ENCODE measurements around the gene ASGR1.
"Not testable (repeated sequence)": the region's sequence is repeated elsewhere in the genome, so short reads cannot be mapped to it uniquely, and the experiment has no call there.

The ASGR1 gene

GRCh38 chr17:7176107-7176840 lies 2.9 kb downstream of the ASGR1 start:
- no peak overlapping the region for H3K4me3 ChIP-seq (ENCODE audit: low read depth, low read length)
- TF ChIP-seq CTCF (IDR thresholded peaks at IDR 0.05; ENCODE audit: low read depth, low read length), result no peak

- no peak for TF ChIP-seq CTCF (IDR thresholded peaks at IDR 0.05; ENCODE audit: low read depth, low read length)
These were observed 3.8 kb downstream of the ASGR1 start for GRCh38 chr17:7175330-7175733.

DNA sequence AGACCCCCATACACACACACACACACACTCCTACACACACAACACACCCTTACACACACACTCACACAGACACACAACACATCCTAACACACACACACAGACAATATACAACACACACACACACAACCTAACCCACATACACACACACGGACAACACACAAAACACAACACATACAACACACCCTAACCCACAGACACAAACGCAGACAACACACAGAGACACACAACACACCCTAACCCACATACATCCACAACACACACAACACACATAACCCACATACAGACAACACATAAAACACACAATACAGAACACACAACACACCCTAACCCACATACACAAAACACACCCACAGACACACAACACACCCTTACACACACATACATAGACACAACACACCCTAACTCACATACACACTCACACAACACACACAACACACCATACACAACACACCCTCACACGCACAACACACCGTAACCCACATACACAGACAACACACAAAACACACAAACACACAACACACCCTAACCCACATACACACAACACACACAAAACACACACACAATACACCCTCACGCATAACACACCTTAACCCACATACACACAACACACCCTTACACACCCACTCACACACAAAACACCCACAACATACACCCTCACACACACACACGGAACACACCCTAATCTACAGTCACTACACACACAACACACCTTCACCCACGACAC lies 4.4 kb downstream of the ASGR1 start:
- no peak overlapping the region for H3K4me3 ChIP-seq (ENCODE audit: low read depth, low read length)

More at GRCh38 chr17:7175330-7175733, 3.8 kb downstream of the ASGR1 start:
- H3K4me3 ChIP-seq (ENCODE audit: low read depth, low read length), result no peak overlapping the region

DNA sequence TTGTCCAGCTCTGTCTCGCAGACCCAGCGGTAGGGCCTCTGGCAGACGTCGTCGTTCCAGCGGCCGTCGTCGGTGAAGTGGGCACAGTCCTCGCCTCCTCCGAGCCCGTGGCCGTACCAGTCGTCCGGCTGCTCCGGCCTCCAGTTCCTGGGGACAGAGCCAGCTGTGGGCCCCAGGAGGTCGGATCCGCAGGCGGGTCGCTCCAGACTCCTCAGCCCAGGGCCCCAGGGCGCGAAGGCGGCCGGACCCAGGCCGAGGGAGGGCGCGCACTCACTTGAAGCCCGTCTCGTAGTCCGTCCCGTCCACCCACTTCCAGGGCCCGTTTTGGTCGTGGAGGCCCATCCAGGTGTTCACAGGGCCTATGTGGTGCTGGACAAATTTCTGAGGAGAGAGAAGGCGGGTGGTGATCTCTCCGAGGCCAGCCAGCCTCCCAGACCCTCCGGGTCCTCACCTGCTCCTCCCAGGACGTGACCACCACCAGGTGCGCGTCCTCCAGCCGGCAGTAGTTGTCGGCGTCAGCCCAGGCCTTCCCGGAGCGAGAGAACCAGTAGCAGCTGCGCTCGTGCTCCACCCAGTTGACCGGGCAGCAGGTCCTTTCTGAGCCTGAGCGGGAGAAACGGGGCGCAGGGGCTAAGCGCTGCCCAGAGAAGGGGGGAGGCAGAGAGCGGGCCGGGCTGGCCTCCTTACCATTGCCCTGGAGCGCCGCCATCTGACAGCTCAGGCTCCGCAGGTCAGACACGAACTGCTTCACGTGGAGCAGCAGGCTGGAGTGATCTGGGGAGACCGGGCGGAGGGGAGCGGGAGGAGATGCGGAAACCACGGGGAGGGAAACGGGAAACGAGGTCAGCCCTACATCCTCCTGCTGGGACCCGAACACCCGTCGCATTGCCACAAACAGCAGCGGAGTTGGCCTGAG lies 5.2 kb downstream of the ASGR1 start:
- TF ChIP-seq CTCF (IDR thresholded peaks at IDR 0.05; ENCODE audit: low read depth, low read length), result no peak
- no peak overlapping the region for H3K4me3 ChIP-seq (ENCODE audit: low read depth, low read length)

More for the DNA sequence above, 4.4 kb downstream of the ASGR1 start:
- no peak for TF ChIP-seq CTCF (IDR thresholded peaks at IDR 0.05; ENCODE audit: low read depth, low read length)

DNA sequence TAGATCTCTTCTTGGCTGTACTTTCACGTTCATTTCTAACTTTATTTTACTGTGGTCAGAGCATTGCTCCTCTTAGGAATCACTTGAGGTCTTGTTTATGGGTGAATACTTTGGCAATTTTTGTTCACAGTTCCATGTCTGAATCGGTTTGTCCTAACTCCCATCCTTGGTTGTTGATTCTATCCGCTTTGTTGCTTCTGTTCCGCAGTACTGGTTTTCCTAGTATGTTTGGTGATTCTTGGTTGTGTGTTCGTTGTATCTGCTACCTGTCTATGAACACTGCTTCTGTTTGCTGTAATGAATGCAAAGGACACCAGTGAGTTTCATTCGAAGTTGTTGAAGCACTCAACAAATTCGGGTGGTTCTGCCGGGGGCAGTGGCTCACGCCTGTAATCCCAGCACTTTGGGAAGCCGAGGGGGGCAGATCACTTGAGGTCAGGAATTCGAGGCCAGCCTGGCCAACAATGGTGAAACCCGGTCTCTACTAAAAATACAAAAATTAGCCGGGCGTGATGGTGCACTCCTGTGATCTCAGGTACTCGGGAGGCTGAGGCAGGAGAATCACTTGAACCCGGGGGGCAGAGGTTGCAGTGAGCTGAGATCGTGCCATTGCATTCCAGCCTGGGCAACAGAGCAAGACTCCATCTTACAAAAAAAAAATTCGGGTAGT lies 6.5 kb downstream of the ASGR1 start:
- H3K4me3 ChIP-seq (ENCODE audit: low read depth, low read length), result not testable (repeated sequence)

- H3K4me3 ChIP-seq (ENCODE audit: low read depth, low read length), result not testable (repeated sequence)
These were observed 9.6 kb downstream of the ASGR1 start for GRCh38 chr17:7169565-7169908.

DNA sequence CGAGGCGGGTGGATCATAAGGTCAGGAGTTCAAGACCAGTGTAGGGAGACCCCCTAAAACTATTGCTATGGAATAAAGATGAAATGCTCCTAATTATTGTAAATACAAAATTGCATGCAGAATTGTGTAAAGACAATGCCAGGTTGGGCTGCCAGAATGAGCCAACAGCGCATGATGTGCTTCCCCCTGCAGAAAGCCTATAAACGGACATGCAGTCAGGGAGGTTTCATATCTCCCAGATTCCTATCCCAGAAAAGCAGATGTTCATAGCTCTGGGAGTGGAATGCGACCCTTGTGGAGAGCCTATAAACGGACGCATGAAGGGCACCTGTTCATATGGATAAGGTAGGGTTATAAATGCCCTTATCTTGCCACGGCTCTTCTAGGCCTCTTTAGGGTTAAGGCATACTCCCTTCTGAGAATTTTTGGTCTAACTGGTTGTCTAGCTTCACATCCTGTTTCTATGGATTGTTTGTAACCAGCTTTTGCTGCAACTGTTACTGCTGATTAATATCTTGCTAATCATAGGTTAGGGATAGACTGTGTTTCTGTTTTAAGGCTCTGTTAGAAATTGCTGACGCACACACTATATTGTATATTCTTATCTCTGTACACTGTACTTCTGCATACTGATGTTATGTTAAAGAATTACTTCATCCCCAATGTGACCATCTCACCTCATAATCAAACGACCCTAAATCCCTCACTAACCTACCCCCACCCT lies 10.2 kb downstream of the ASGR1 start:
- H3K4me3 ChIP-seq (ENCODE audit: low read depth, low read length), result not testable (repeated sequence)

DNA sequence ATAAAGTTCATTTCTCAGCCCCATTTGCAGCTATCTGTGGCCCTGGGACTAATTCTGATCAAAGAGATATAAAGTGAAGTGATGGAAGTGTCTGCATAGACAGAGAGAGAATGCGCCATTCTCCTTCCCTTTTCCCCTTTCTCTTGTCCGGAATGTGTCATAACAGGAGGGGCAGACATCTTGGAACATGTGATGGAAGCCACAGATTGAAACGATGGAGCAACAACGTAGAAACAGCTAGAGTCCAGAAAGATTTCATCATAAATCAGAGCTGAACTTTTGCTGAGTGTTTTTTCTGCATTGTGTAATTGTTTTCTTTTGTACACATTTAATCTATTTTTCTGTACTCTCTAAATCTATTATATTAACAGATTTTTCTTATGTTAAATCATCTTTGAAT lies 11.3 kb downstream of the ASGR1 start:
- H3K4me3 ChIP-seq (ENCODE audit: low read depth, low read length), result no peak overlapping the region
- no peak for TF ChIP-seq CTCF (IDR thresholded peaks at IDR 0.05; ENCODE audit: low read depth, low read length)
